HG02885 (cell line): ENCODE data around the gene AKAP13.

ENCODE experiments used
- ATAC-seq: cut with Tn5 transposase; IDR thresholded peaks from one replicate; pipeline ENCODE4 v1.9.1; 2021; ENCODE audit warnings: mild to moderate bottlenecking; ENCODE audit not compliant: unreplicated experiment, poor library complexity

Gene AKAP13

DNA sequence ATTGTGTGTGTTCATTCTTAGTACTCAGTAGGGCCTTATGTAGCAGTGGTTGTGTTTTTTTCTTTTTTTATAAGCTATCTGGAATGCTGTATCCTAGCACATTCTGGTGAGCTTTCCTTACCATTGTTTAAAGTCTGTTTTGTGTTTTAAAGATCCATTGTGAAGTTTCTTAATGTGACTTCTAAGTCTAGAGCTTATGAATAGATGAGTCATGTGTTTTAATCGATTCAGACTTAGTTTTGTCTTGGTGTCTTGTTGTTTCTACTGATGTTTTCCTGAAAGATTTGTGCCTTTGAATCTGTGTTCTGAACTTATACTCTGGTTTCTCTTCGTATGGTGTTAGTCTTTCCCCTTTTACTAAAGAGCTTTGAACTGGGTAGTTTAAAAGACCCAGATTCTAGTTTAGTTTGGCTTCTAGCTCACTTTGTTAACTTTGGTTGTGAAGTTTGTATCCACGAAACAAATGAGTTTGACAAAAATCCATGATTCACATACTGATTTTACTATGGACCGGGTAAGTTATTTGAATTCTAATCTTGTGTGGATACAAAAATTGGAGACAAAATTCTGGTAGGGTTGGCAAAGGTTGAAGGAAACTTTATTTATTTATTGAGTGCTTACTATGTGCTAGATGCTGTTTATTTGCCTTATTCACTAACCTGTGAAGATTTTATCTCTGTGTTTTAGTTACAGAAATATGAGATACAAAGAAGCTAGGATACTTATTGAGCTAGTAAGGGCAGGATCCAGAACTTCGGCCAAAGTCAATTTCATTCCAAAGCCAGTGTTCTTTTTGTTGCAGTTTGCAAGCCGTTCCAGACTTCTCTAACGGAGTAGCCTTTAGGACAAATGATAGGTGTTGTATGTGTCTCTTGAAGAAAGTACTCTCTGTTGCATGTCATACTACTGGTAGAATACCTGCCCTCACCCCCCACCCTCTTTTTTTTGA, 24.8 kb downstream of the AKAP13 start:
- ATAC-seq = no peak

- ATAC-seq = no peak
These were observed 26.5 kb downstream of the AKAP13 start for GRCh38 chr15:85406916-85407315.

- peak; percentile 39 for ATAC-seq
These were observed 27.2 kb downstream of the AKAP13 start for GRCh38 chr15:85407421-85408269.

- peak; percentile 37 for ATAC-seq
These were observed 27.9 kb downstream of the AKAP13 start for GRCh38 chr15:85408270-85408746.

DNA sequence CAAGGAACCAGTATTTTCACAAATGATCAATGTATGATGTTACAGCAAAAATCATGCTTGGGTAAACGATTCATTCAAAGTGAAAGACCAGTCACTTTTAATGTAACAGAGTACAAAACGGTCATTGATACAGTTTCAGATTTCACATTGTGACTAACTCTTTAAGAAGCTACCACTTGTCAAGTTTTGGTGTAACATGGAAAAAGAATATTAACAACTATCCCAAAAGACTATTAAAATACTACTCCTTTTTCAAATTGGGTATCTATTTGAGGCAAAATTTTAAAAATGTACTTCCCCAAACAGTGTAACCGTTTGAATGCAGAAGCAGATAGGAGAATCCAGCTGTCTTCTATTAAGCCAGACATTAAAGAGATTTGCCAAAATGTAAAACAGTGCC, 31.7 kb downstream of the AKAP13 start:
- no peak for ATAC-seq

- ATAC-seq = peak; percentile 99
These were observed 32.8 kb downstream of the AKAP13 start for GRCh38 chr15:85412956-85413854.

DNA sequence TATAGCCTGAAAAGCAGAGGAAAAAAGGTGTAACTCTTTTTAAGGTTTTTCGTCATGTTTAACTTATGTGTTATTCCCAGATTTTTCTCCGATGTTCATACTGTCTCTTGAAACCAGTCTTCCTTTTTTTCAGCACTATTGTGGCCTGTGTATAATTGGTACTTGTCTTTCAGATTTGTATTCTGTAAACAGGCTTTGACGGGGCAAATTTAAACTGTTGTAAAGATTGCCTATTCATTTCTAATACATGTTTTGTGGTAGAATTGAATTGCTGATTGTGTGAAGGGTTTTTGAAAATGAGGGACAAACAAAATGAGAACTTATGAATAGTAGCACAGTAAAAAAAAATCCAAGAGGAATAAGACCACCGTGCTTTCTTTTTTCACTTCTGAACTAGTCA, 33.6 kb downstream of the AKAP13 start:
- no peak for ATAC-seq

DNA sequence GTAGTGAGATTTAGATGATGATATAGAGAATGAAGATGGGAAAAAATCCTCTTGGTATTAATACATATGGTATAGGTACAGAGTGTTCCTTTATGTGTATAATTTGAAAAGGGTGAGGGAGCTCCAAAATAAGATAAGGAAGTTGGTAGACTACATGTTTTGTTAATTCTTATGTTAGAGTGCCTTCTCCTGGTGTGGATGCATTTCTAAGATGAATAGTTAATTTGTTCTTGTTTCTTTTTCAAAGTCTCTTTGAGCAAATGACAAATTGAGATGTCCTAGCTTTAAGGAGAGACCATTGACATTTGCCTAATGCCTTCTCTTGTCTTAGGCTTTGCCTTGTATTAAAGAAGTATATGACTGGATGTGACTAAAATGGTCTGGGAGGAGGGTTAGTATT, 34.1 kb downstream of the AKAP13 start:
- ATAC-seq = no peak

GRCh38 chr15:85414991-85415390, 34.6 kb downstream of the AKAP13 start:
- no peak for ATAC-seq

GRCh38 chr15:85415783-85416182, 35.4 kb downstream of the AKAP13 start:
- ATAC-seq = no peak

DNA sequence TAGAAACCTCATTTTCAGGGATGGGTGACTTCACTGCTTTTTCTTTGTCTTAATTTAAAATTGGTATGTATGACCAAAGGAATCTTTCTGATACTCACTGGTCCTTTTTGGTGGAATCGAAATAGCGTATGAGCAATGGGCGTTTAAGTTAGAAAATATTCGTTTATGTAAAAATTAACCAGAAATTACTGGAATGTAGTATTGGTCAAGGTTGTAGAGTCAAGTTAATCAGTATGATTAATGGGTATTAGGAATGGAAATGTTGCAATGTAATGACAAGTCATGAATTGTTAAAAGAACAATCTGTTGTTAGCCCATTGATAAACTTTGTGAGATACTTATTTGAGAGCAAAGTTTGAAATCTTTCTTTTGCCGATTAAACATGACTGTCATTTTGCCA, 36.9 kb downstream of the AKAP13 start:
- no peak for ATAC-seq

GRCh38 chr15:85419161-85419560, 38.8 kb downstream of the AKAP13 start:
- no peak for ATAC-seq

- no peak for ATAC-seq
These were observed 40.9 kb downstream of the AKAP13 start for GRCh38 chr15:85421116-85421925.

DNA sequence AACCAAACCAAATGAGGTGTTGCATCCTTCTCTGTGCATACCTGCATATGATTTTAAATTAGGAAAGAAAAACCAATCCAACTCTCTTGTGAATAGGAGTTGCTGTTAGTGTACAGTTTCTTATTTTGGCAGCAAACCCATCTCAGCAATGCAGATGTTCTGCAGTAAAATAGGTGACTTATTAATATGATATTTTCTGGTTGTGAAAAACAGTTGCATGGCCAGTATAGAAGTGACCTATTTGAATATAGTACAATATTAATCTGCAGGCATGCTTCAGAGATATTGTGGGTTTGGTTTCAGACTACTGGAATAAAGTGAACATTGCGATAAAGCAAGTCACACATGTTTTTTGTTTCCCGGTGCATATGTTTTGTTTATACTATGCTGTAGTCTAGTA, 42.2 kb downstream of the AKAP13 start:
- ATAC-seq = no peak

- no peak for ATAC-seq
These were observed 42.9 kb downstream of the AKAP13 start for GRCh38 chr15:85423256-85423655.

GRCh38 chr15:85424154-85424553, 43.8 kb downstream of the AKAP13 start:
- ATAC-seq = no peak

- no peak for ATAC-seq
These were observed 46.1 kb downstream of the AKAP13 start for GRCh38 chr15:85426481-85426880.

DNA sequence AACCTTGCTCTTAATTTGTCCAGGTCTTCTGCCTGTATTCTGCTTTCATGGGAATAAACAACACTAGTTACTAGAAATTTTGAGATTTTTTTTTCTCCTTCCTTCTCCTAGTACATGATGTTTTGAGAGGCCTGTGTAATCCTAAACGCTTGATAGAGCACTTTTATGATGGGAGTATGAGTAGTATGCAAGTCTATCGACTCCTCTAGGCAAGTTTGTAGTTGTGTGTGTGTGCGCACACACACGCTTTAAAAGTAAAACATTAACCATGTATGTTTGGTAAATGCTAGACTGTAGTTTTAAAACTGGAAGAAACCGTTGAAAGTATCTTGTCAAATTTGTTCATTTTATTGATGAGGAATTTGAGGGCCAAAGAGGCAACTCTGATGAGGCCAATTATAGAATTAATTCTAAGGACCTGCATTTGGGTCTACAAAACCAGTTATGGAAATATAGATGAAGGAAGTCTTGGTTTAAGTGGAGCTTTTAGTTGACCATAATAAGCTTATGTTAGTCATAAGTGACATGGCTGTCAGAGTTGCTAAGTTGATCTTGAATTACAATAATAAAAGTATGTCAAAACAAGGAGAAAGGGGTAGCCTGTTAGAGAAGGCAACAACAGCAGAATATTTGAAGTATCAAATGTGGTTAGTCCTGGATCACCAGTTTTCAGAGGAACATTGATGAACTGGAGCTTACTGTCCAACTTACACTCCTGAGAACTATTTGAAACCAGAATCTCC, 47.1 kb downstream of the AKAP13 start:
- no peak for ATAC-seq

- no peak for ATAC-seq
These were observed 49.1 kb downstream of the AKAP13 start for GRCh38 chr15:85429522-85429921.
